ENCODE data around the gene ESPNL.

- TF ChIP-seq, protein P1, sequence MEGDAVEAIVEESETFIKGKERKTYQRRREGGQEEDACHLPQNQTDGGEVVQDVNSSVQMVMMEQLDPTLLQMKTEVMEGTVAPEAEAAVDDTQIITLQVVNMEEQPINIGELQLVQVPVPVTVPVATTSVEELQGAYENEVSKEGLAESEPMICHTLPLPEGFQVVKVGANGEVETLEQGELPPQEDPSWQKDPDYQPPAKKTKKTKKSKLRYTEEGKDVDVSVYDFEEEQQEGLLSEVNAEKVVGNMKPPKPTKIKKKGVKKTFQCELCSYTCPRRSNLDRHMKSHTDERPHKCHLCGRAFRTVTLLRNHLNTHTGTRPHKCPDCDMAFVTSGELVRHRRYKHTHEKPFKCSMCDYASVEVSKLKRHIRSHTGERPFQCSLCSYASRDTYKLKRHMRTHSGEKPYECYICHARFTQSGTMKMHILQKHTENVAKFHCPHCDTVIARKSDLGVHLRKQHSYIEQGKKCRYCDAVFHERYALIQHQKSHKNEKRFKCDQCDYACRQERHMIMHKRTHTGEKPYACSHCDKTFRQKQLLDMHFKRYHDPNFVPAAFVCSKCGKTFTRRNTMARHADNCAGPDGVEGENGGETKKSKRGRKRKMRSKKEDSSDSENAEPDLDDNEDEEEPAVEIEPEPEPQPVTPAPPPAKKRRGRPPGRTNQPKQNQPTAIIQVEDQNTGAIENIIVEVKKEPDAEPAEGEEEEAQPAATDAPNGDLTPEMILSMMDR (IDR thresholded peaks at IDR 0.05): no peak
- TF ChIP-seq POLR2A (IDR thresholded peaks at IDR 0.05): no peak
Observed at GRCh38 chr2:238096311-238097011, 3.7 kb upstream of the ESPNL start.

All from tibial nerve (tissue), 3 donors.